ENCODE data around the gene CRTC3.

CRTC3 gene

DNA sequence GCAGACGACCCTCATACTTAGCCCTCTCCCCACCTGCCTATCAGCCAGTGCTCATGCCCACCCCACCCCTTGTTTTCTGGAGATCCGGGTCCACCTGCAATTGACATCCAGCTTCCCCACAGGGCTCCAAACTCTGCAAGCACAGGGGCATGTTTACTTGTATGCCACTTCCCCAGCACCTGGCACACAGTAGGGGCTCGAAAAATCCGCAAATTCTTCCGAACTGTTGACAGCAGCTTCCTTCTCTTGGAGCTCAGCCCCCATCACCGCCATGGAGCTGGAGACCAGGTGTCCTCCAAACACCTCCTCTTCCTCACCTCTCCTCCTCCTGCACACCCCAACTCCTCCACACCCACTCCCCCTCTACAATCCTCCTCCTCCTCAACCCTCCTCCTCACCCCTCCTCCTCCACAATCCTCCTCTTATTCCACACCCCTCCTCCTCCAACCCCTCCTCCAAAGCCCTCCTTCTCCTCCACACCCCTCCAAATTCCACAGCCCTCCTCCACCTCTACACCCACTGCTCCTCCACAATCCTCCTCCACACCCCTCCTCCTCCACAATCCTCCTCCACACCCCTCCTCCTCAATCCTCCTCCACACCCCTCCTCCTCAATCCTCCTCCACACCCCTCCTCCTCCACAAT, 117.1 kb downstream of the CRTC3 start:
- H3K9me3 ChIP-seq (ENCODE audit: severe bottlenecking), result no peaks in the 10 kb centered on the region
- TF ChIP-seq, protein P1, sequence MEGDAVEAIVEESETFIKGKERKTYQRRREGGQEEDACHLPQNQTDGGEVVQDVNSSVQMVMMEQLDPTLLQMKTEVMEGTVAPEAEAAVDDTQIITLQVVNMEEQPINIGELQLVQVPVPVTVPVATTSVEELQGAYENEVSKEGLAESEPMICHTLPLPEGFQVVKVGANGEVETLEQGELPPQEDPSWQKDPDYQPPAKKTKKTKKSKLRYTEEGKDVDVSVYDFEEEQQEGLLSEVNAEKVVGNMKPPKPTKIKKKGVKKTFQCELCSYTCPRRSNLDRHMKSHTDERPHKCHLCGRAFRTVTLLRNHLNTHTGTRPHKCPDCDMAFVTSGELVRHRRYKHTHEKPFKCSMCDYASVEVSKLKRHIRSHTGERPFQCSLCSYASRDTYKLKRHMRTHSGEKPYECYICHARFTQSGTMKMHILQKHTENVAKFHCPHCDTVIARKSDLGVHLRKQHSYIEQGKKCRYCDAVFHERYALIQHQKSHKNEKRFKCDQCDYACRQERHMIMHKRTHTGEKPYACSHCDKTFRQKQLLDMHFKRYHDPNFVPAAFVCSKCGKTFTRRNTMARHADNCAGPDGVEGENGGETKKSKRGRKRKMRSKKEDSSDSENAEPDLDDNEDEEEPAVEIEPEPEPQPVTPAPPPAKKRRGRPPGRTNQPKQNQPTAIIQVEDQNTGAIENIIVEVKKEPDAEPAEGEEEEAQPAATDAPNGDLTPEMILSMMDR (IDR thresholded peaks at IDR 0.05; ENCODE audit: low read depth, low read length), result no peak
- H3K36me3 ChIP-seq, result peaks cover 15% of the 10 kb centered on the region
- no peaks in the 10 kb centered on the region for H3K27me3 ChIP-seq (ENCODE audit: insufficient read depth, low read depth, severe bottlenecking)
- DNase-seq, result no peak
- H3K27ac ChIP-seq, result no peak overlapping the region
- no peak overlapping the region for H3K4me3 ChIP-seq (ENCODE audit: low read depth, low read length)

DNA sequence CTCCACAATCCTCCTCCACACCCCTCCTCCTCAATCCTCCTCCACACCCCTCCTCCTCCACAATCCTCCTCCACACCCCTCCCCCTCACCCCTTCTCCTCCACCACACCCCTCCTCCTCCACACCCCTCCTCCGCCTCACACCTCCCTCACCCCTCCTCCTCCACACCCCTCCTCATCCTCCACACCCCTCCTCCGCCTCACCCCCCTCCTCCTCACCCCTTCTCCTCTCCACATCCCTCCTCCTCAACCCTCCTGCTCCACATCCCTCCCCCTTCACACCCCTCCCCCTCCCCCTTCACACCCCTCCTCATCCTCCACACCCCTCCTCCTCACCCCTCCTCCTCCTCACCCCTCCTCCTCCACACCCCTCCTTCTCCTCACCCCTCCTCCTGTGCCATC, 117.6 kb downstream of the CRTC3 start:
- H3K27me3 ChIP-seq (ENCODE audit: insufficient read depth, low read depth, severe bottlenecking), result no peaks in the 10 kb centered on the region
- no peak for DNase-seq
- no peak overlapping the region for H3K27ac ChIP-seq
- TF ChIP-seq, protein P1 (IDR thresholded peaks at IDR 0.05; ENCODE audit: low read depth, low read length), result no peak
- H3K36me3 ChIP-seq, result peaks cover 10% of the 10 kb centered on the region
- H3K9me3 ChIP-seq (ENCODE audit: severe bottlenecking), result no peaks in the 10 kb centered on the region
- H3K4me3 ChIP-seq (ENCODE audit: low read depth, low read length), result no peak overlapping the region

DNA sequence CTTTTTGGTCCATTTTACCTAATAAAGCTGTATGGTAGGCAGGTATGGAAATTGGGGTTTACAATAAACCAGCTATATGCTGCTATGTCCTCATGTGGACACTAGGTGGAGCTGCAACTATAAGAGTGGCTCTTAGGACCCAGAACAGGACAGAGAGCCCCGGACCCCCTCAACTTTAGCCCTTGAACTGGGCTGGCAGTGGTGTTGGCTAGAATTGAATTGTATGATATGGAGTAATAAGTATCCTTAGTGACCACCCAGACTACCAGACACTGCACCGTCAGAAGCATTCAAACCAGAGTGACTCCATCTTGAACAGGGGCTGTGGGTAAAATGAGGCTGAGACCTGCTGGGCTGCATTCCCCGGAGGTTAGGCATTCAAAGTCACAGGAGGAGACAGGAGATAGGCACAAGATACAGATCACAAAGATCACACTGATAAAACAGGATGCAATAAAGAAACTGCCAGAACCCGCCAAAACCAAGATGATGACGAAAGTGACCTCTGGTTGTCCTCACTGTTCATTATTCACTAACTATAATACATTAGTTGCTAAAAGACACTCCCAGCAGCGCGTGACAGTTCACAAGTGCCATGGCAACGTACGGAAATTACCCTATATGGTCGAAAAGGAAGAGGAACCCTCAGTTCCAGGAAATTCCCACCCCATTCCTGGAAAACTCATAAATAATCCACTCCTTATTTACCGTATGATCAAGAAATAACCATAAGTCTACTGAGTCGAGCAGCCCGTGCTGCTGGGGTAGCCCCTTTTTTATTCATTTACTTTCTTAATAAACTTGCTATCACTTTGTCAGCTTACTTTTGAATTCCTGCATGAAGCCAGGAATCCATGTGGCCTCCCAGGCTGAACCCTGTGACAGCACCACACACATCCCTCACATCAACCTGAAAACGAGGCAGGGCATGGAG, 118.7 kb downstream of the CRTC3 start:
- Histone ChIP-seq H3K4me3 (ENCODE audit: low read depth, low read length) (no peak overlapping the region), H3K27me3 (ENCODE audit: insufficient read depth, low read depth, severe bottlenecking) (no peaks in the 10 kb centered on the region), H3K36me3 (no peaks in the 10 kb centered on the region; the same call in 1 of the 2 replicates), H3K27ac (no peak overlapping the region), H3K9me3 (ENCODE audit: severe bottlenecking) (no peaks in the 10 kb centered on the region)
- TF ChIP-seq, protein P1 (IDR thresholded peaks at IDR 0.05; ENCODE audit: low read depth, low read length), result peak; percentile 71
- DNase-seq, result peak; percentile 56

DNA sequence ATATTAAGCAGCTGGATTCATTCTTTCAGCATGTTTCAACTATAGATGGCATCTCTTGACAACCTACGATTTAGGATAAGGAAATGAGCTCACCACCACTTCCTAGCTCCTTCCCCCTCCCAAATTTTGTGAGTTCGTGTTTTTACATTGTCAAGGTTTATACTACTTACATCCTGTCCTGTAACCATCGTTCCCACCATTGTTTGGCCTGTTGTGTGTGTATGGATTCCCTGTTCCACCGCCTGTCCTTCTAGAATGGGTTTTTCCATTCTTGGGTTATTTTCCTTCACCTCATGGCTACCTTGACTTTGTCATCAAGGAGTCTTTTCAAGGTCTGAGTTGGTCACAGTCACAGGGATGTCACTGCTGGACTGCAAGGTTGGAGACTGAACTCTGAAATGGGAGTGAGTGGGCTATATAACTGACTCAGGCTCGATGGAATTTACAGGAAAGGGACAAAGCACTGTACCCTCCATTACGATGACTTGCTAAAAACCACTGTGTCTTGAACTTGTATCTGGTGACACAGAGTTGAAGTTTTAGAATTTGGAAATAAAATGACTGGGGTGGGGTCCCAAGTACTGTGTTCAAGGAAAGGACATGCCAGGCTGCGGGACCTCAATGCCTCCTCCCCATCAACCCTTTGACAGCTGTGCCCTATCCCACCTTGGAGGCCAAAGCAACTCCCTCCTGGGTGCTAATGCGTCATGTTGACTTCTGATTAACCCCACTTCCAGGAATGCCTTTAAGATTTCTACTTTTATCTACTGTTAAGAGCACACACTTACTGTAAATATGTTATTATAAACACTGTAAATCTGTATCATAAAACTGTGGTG, 120.6 kb downstream of the CRTC3 start:
- TF ChIP-seq, protein P1 (IDR thresholded peaks at IDR 0.05; ENCODE audit: low read depth, low read length), result no peak
- H3K36me3 ChIP-seq, result no peaks in the 10 kb centered on the region
- H3K27me3 ChIP-seq (ENCODE audit: insufficient read depth, low read depth, severe bottlenecking), result no peaks in the 10 kb centered on the region
- no peak overlapping the region for H3K4me3 ChIP-seq (ENCODE audit: low read depth, low read length)
- no peak for DNase-seq
- no peak overlapping the region for H3K27ac ChIP-seq
- H3K9me3 ChIP-seq (ENCODE audit: severe bottlenecking), result no peaks in the 10 kb centered on the region

DNA sequence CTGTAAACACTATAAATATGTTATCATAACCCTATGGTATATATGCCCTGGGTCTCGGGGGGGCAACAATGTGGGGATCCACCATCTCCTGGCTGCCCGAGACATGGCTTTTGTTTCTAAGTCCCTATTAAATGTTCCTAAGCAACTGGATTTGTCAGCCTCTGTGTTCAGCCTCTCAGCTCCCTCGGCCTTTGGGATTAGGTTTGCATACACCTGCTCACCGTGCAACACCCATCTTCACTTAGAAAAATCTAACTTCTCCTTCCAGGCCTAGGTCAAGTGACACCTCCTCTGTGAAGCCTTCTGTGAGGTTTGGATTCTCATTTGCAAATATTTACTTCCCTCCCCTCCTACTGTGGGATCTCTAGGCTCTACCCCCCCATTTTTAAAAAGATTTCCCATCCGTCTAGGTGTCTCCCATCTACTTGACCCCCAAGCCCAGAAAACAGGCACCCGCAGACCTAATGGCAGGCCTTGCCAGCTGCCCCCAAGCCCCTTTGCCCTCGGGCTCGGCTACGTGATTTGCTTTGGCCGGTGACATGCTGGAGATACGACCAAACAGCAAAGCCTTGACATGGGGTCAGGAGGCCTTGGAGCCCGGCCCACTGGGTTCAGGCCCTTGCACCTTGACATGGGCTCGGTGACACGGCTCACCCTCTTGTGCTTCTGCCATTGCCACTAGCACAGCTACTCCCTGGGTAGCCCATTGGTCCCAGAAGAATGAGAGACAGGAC, 121.4 kb downstream of the CRTC3 start:
- no peaks in the 10 kb centered on the region for H3K9me3 ChIP-seq (ENCODE audit: severe bottlenecking)
- no peak overlapping the region for H3K4me3 ChIP-seq (ENCODE audit: low read depth, low read length)
- no peak overlapping the region for H3K27ac ChIP-seq
- H3K27me3 ChIP-seq (ENCODE audit: insufficient read depth, low read depth, severe bottlenecking), result no peaks in the 10 kb centered on the region
- TF ChIP-seq, protein P1 (IDR thresholded peaks at IDR 0.05; ENCODE audit: low read depth, low read length), result no peak
- peak; percentile 49 for DNase-seq
- H3K36me3 ChIP-seq, result no peaks in the 10 kb centered on the region

Measured in WERI-Rb-1 (cell line).